ENCODE results near the gene FLII. TPM values are rescaled to one million over a fixed set of nuclear protein-coding genes. Genes with fewer than 3 reads are reported as not detected.

FLII gene
- total RNA-seq, 1 donor from 2014 or later, result 355 TPM

- TF ChIP-seq, protein P1, sequence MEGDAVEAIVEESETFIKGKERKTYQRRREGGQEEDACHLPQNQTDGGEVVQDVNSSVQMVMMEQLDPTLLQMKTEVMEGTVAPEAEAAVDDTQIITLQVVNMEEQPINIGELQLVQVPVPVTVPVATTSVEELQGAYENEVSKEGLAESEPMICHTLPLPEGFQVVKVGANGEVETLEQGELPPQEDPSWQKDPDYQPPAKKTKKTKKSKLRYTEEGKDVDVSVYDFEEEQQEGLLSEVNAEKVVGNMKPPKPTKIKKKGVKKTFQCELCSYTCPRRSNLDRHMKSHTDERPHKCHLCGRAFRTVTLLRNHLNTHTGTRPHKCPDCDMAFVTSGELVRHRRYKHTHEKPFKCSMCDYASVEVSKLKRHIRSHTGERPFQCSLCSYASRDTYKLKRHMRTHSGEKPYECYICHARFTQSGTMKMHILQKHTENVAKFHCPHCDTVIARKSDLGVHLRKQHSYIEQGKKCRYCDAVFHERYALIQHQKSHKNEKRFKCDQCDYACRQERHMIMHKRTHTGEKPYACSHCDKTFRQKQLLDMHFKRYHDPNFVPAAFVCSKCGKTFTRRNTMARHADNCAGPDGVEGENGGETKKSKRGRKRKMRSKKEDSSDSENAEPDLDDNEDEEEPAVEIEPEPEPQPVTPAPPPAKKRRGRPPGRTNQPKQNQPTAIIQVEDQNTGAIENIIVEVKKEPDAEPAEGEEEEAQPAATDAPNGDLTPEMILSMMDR (IDR thresholded peaks at IDR 0.05; ENCODE audit: unreplicated experiment), result no peak
- H3K36me3 Mint-ChIP-seq (ENCODE audit: low read depth, unreplicated experiment), result peaks cover 31% of the 10 kb centered on the region
Measured at GRCh38 chr17:18201108-18201507, 57.4 kb downstream of the FLII start.

DNA sequence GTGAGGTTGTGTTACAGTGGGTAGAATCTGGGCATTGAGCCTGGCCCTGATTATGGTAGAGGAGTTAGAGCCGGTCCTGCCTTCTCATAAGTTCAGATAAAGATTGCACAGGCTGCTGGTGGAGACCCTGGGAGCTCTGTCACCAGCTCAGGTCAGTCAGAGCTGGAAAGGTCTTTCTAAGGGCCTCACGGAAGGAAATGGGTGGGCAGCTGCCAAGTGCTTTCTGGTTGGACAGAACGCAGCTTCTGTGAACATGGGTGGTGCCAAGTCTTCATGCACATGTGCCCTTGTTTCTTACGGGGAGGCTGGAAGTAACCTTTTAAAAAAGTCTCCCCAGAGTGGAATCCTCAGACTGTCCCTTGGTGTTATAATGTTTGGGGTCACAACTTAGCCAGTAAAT is 60.0 kb downstream of the FLII start:
- Mint-ChIP-seq H3K4me1 (ENCODE audit: unreplicated experiment) (no peaks in the 10 kb centered on the region), H3K27ac (ENCODE audit: unreplicated experiment) (peak overlapping the region; percentile 27), H3K9me3 (ENCODE audit: unreplicated experiment) (no peaks in the 10 kb centered on the region), H3K36me3 (ENCODE audit: low read depth, unreplicated experiment) (peaks cover 33% of the 10 kb centered on the region), H3K27me3 (ENCODE audit: unreplicated experiment) (peaks cover 2% of the 10 kb centered on the region), H3K4me3 (ENCODE audit: unreplicated experiment) (peak overlapping the region; percentile 29)
- TF ChIP-seq, protein P1 (IDR thresholded peaks at IDR 0.05; ENCODE audit: unreplicated experiment), result no peak
- no peak for DNase-seq (ENCODE audit: low spot score)

More at GRCh38 chr17:18201108-18201507, 57.4 kb downstream of the FLII start:
- Mint-ChIP-seq H3K27me3 (ENCODE audit: unreplicated experiment) (peaks cover 4% of the 10 kb centered on the region), H3K9me3 (ENCODE audit: unreplicated experiment) (no peaks in the 10 kb centered on the region), H3K27ac (ENCODE audit: unreplicated experiment) (no peak overlapping the region), H3K4me3 (ENCODE audit: unreplicated experiment) (no peak overlapping the region), H3K4me1 (ENCODE audit: unreplicated experiment) (no peaks in the 10 kb centered on the region)
- DNase-seq (ENCODE audit: low spot score), result no peak

GRCh38 chr17:18197535-18198194 is 60.9 kb downstream of the FLII start:
- H3K9me3 Mint-ChIP-seq (ENCODE audit: unreplicated experiment), result no peaks in the 10 kb centered on the region
- H3K27me3 Mint-ChIP-seq (ENCODE audit: unreplicated experiment), result peaks cover 2% of the 10 kb centered on the region
- H3K4me1 Mint-ChIP-seq (ENCODE audit: unreplicated experiment), result no peaks in the 10 kb centered on the region
- no peak for DNase-seq (ENCODE audit: low spot score)
- H3K36me3 Mint-ChIP-seq (ENCODE audit: low read depth, unreplicated experiment), result peaks cover 29% of the 10 kb centered on the region
- no peak overlapping the region for H3K27ac Mint-ChIP-seq (ENCODE audit: unreplicated experiment)
- H3K4me3 Mint-ChIP-seq (ENCODE audit: unreplicated experiment), result peak overlapping the region; percentile 58
- TF ChIP-seq, protein P1 (IDR thresholded peaks at IDR 0.05; ENCODE audit: unreplicated experiment), result no peak

- H3K27ac Mint-ChIP-seq (ENCODE audit: unreplicated experiment), result no peak overlapping the region
- no peak overlapping the region for H3K4me3 Mint-ChIP-seq (ENCODE audit: unreplicated experiment)
- DNase-seq (ENCODE audit: low spot score), result no peak
- H3K9me3 Mint-ChIP-seq (ENCODE audit: unreplicated experiment), result no peaks in the 10 kb centered on the region
- no peaks in the 10 kb centered on the region for H3K27me3 Mint-ChIP-seq (ENCODE audit: unreplicated experiment)
- peaks cover 11% of the 10 kb centered on the region for H3K4me1 Mint-ChIP-seq (ENCODE audit: unreplicated experiment)
- TF ChIP-seq, protein P1 (IDR thresholded peaks at IDR 0.05; ENCODE audit: unreplicated experiment), result no peak
- peaks cover 29% of the 10 kb centered on the region for H3K36me3 Mint-ChIP-seq (ENCODE audit: low read depth, unreplicated experiment)
Measured at GRCh38 chr17:18195246-18195645, 63.3 kb downstream of the FLII start.

Other genes with a start within 250 kb of the FLII start
- gene ATPAF2, start 219.6 kb downstream of the FLII start, total RNA-seq (ENCODE audit: unreplicated experiment), result 24.7 TPM
- gene GID4, start 219.3 kb downstream of the FLII start, total RNA-seq (ENCODE audit: unreplicated experiment), result 15.5 TPM
- gene DRG2, start 170.8 kb downstream of the FLII start, total RNA-seq (ENCODE audit: unreplicated experiment), result 38.3 TPM
- 1.6 TPM for gene MYO15A, start 150.0 kb downstream of the FLII start, total RNA-seq (ENCODE audit: unreplicated experiment)
- gene ALKBH5, start 74.9 kb downstream of the FLII start, total RNA-seq (ENCODE audit: unreplicated experiment), result 55.3 TPM
- gene LLGL1, start 33.1 kb downstream of the FLII start, total RNA-seq (ENCODE audit: unreplicated experiment), result 57.2 TPM
- 11.6 TPM for gene MIEF2, start 1.9 kb upstream of the FLII start, total RNA-seq (ENCODE audit: unreplicated experiment)
- gene TOP3A, start 56.3 kb upstream of the FLII start, total RNA-seq (ENCODE audit: unreplicated experiment), result 39.2 TPM
- gene SMCR8, start 56.6 kb upstream of the FLII start, total RNA-seq (ENCODE audit: unreplicated experiment), result 21.3 TPM
- 18.9 TPM for gene SHMT1, start 104.8 kb upstream of the FLII start, total RNA-seq (ENCODE audit: unreplicated experiment)
- gene EVPLL, start 119.0 kb upstream of the FLII start, total RNA-seq (ENCODE audit: unreplicated experiment), result not detected
- 0.21 TPM for gene LGALS9C, start 218.1 kb upstream of the FLII start, total RNA-seq (ENCODE audit: unreplicated experiment)

Measured in endothelial cell (in vitro differentiated cells).